Measurements from ENCODE around the gene SERPING1. TPM values are rescaled to one million over a fixed set of nuclear protein-coding genes. Genes with fewer than 3 reads are reported as not detected.

SERPING1 gene
- polyA plus RNA-seq, 1 donor (not counting 4 experiments of a cell fraction or from before 2014, with no cell fraction given): 12.8 TPM

DNA sequence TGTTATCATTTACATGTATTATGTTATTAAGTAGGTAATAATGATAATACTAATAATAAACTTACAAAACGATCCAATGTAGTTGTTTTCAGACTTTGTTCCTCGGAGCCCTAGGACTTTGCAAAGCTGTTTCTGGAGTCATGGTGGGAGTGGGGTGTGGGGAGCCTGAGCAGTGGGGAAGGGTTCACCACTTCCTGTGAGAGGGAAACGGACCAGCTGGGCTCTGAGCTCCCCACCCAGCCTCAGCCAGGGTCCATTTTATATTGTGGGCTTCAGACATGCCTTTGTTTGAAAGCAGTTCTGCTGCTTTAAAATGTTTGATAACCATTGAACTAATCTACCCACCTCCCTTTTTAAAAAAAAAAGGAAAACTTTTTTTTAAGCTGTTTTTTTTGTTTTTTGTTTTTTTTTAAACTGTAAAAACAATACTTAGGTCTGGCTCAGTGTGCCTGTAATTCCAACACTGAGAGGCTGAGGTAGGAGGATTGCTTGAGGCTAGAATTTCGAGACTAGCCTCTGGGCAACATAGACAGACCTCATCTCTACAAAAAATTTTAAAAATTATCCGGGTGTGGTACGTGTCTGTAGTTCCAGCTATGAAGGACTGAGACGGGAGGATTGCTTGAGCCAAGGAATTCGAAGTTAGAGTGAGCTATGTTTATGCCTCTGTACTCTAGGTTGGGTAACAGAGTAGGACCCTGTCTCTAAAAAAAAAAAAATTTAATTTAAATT is 7.0 kb downstream of the SERPING1 start:
- Histone ChIP-seq H3K4me3 (ENCODE audit: control insufficient read depth in 2 of 3, extremely low read depth in 1 of 3, insufficient read depth in 2 of 3, low read depth in 1 of 3, low read length in 3 of 3) (no peak overlapping the region), H3K9me1 (ENCODE audit: control insufficient read depth, extremely low read depth, insufficient read depth, low read length) (no peaks in the 10 kb centered on the region), H2AFZ (ENCODE audit: control insufficient read depth, low read length) (no peak overlapping the region), H3K4me1 (ENCODE audit: control insufficient read depth, extremely low read depth, insufficient read depth, low read length) (peaks cover under 1% of the 10 kb centered on the region), H3K9me3 (ENCODE audit: control insufficient read depth, low read depth, low read length) (no peaks in the 10 kb centered on the region), H3K27ac (ENCODE audit: control insufficient read depth, insufficient read depth, low read length) (no peak overlapping the region), H3K79me2 (ENCODE audit: control insufficient read depth, insufficient read depth, low read length) (no peaks in the 10 kb centered on the region), H3K36me3 (ENCODE audit: control insufficient read depth in 2 of 2, extremely low read depth in 1 of 2, insufficient read depth in 2 of 2, low read length in 2 of 2) (no peaks in the 10 kb centered on the region), H3K9ac (ENCODE audit: control insufficient read depth, extremely low read depth, insufficient read depth, low read length) (no peak overlapping the region), H3K27me3 (ENCODE audit: control insufficient read depth, extremely low read depth, insufficient read depth, low read length) (no peaks in the 10 kb centered on the region), H3K4me2 (ENCODE audit: control insufficient read depth, extremely low read depth, insufficient read depth, low read depth, low read length) (no peak overlapping the region), H4K20me1 (ENCODE audit: control insufficient read depth, extremely low read depth, insufficient read depth, low read length) (no peaks in the 10 kb centered on the region)
- FAIRE-seq (no peak), DNase-seq (ENCODE audit: low read depth, low spot score) (no peak)
- no peak for TF ChIP-seq EZH2 (IDR thresholded peaks at IDR 0.05; ENCODE audit: low read length)
- TF ChIP-seq, protein P1, sequence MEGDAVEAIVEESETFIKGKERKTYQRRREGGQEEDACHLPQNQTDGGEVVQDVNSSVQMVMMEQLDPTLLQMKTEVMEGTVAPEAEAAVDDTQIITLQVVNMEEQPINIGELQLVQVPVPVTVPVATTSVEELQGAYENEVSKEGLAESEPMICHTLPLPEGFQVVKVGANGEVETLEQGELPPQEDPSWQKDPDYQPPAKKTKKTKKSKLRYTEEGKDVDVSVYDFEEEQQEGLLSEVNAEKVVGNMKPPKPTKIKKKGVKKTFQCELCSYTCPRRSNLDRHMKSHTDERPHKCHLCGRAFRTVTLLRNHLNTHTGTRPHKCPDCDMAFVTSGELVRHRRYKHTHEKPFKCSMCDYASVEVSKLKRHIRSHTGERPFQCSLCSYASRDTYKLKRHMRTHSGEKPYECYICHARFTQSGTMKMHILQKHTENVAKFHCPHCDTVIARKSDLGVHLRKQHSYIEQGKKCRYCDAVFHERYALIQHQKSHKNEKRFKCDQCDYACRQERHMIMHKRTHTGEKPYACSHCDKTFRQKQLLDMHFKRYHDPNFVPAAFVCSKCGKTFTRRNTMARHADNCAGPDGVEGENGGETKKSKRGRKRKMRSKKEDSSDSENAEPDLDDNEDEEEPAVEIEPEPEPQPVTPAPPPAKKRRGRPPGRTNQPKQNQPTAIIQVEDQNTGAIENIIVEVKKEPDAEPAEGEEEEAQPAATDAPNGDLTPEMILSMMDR (optimal IDR thresholded peaks at IDR 0.05 in 1 of 3, IDR thresholded peaks at IDR 0.05 in 1 of 3, conservative IDR thresholded peaks at IDR 0.05 in 1 of 3; ENCODE audit: extremely low read depth in 1 of 3, insufficient read depth in 2 of 3, low read length in 3 of 3): no peak
- dilution Hi-C loops (cut with MboI; ENCODE audit: extremely low pct_ligation_motif_present, low sequenced_read_pairs): no loop called here

DNA sequence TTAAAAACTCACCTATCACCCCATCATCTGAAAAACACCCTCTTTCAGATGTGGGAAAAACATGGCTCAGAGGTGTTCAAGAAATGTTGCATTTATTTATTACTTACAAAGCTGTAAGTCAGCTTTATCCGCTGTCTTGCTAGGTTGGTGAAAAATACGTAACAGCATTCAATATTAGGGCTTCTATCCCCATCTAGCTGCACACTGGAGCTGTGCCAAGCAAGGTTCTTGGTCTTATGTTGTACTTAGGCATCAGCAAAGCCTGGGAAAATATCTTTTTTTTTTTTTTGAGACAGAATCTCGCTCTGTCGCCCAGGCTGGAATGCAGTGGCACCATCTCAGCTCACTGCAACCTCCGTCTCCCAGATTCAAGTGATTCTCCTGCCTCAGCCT is 7.5 kb downstream of the SERPING1 start:
- Histone ChIP-seq H3K79me2 (ENCODE audit: control insufficient read depth, insufficient read depth, low read length) (no peaks in the 10 kb centered on the region), H3K9me3 (ENCODE audit: control insufficient read depth, low read depth, low read length) (no peaks in the 10 kb centered on the region), H3K27ac (ENCODE audit: control insufficient read depth, insufficient read depth, low read length) (no peak overlapping the region), H3K9me1 (ENCODE audit: control insufficient read depth, extremely low read depth, insufficient read depth, low read length) (no peaks in the 10 kb centered on the region), H3K4me3 (ENCODE audit: control insufficient read depth in 2 of 3, extremely low read depth in 1 of 3, insufficient read depth in 2 of 3, low read depth in 1 of 3, low read length in 3 of 3) (no peak overlapping the region), H3K9ac (ENCODE audit: control insufficient read depth, extremely low read depth, insufficient read depth, low read length) (no peak overlapping the region), H3K27me3 (ENCODE audit: control insufficient read depth, extremely low read depth, insufficient read depth, low read length) (no peaks in the 10 kb centered on the region), H4K20me1 (ENCODE audit: control insufficient read depth, extremely low read depth, insufficient read depth, low read length) (no peaks in the 10 kb centered on the region), H3K4me1 (ENCODE audit: control insufficient read depth, extremely low read depth, insufficient read depth, low read length) (no peaks in the 10 kb centered on the region), H2AFZ (ENCODE audit: control insufficient read depth, low read length) (no peak overlapping the region), H3K4me2 (ENCODE audit: control insufficient read depth, extremely low read depth, insufficient read depth, low read depth, low read length) (no peak overlapping the region), H3K36me3 (ENCODE audit: control insufficient read depth in 2 of 2, extremely low read depth in 1 of 2, insufficient read depth in 2 of 2, low read length in 2 of 2) (no peaks in the 10 kb centered on the region)
- DNase-seq (ENCODE audit: low read depth, low spot score): no peak
- dilution Hi-C loops (cut with MboI; ENCODE audit: extremely low pct_ligation_motif_present, low sequenced_read_pairs): no loop called here
- no peak for TF ChIP-seq EZH2 (IDR thresholded peaks at IDR 0.05; ENCODE audit: low read length)
- TF ChIP-seq, protein P1 (optimal IDR thresholded peaks at IDR 0.05 in 1 of 3, IDR thresholded peaks at IDR 0.05 in 1 of 3, conservative IDR thresholded peaks at IDR 0.05 in 1 of 3; ENCODE audit: extremely low read depth in 1 of 3, insufficient read depth in 2 of 3, low read length in 3 of 3): no peak
- no peak for FAIRE-seq

Measured in keratinocyte (primary cell).